ENCODE results near the gene FPR1. TPM values are rescaled to one million over a fixed set of nuclear protein-coding genes. Genes with fewer than 3 reads are reported as not detected.

FPR1 gene
- total and polyA plus RNA-seq, 2 of the 8 experiments (the other 6 are each of a cell fraction or from before 2014, with no cell fraction given), result 0.11 TPM; not detected in 1

GRCh38 chr19:51703575-51704515, 47.8 kb downstream of the FPR1 start (continued):
- TF ChIP-seq SUZ12 (IDR thresholded peaks at IDR 0.05; ENCODE audit: low read length) (no peak), ATF2 (IDR thresholded peaks at IDR 0.05; ENCODE audit: low read length) (no peak), CBX5 (IDR thresholded peaks at IDR 0.05; ENCODE audit: low read depth, low read length) (no peak)
